Measurements from ENCODE around the gene AMMECR1.

GRCh38 chrX:110327336-110327735, 9.5 kb upstream of the AMMECR1 start:
- TF ChIP-seq CTCF (conservative IDR thresholded peaks at IDR 0.05 in 1 of 2, IDR thresholded peaks at IDR 0.05 in 1 of 2; ENCODE audit: extremely low read depth in 1 of 2, insufficient read depth in 1 of 2, low read depth in 1 of 2, low read length in 2 of 2), result no peak
- TF ChIP-seq EZH2 (IDR thresholded peaks at IDR 0.05; ENCODE audit: borderline replicate concordance, low read length), result no peak
